Right lung (tissue), 10 donors: ENCODE data around the gene PLK3. TPM values are rescaled to one million over a fixed set of nuclear protein-coding genes. Genes with fewer than 3 reads are reported as not detected.
"Not testable (repeated sequence)": the region's sequence is repeated elsewhere in the genome, so short reads cannot be mapped to it uniquely, and the experiment has no call there.

ENCODE experiments used
- DNase-seq, 2 donors: peaks; one replicate each; pipeline ENCODE4 v3.0.0-alpha.2; 2013
- long read RNA-seq, 8 donors: transcript quantifications; one replicate each; lab custom pipeline, GENCODE V29; 2026
- polyA plus RNA-seq, 5 donors: library from polyadenylated mRNA; unstranded; fragments of 120-200 nt; gene quantifications; one replicate each; pipeline versions ENCODE4 v1.2.1 to v1.2.3, GENCODE V29; 2013; ENCODE audit warnings: inconsistent platforms in 1 of 5, low replicate concordance in 1 of 5; ENCODE audit not compliant: insufficient read length in 5 of 5, insufficient read depth in 1 of 5

PLK3 gene
- 10 to 100 TPM in 3 of 5 donors, 1 to 10 TPM in 2; 7.3 to 12.7 (median 10.8) TPM for polyA plus RNA-seq
- long read RNA-seq, donor 1: 0 reads
- long read RNA-seq, donor 2, partial matches to known transcripts: 0 of 1 reads
- long read RNA-seq, donor 2, other reads (novel, unspliced or antisense): 0 of 1 reads
- long read RNA-seq, donor 3, partial matches to known transcripts: 0 of 1 reads
- long read RNA-seq, donor 3, other reads (novel, unspliced or antisense): 0 of 1 reads
- long read RNA-seq, donor 4: 0 reads
- long read RNA-seq, donor 5: 0 reads
- long read RNA-seq, donor 6, partial matches to known transcripts: 0 of 1 reads
- long read RNA-seq, donor 6, other reads (novel, unspliced or antisense): 0 of 1 reads
- long read RNA-seq, donor 7: 0 reads
- long read RNA-seq, donor 8, partial matches to known transcripts: 0 of 1 reads
- long read RNA-seq, donor 8, other reads (novel, unspliced or antisense): 0 of 1 reads

DNA sequence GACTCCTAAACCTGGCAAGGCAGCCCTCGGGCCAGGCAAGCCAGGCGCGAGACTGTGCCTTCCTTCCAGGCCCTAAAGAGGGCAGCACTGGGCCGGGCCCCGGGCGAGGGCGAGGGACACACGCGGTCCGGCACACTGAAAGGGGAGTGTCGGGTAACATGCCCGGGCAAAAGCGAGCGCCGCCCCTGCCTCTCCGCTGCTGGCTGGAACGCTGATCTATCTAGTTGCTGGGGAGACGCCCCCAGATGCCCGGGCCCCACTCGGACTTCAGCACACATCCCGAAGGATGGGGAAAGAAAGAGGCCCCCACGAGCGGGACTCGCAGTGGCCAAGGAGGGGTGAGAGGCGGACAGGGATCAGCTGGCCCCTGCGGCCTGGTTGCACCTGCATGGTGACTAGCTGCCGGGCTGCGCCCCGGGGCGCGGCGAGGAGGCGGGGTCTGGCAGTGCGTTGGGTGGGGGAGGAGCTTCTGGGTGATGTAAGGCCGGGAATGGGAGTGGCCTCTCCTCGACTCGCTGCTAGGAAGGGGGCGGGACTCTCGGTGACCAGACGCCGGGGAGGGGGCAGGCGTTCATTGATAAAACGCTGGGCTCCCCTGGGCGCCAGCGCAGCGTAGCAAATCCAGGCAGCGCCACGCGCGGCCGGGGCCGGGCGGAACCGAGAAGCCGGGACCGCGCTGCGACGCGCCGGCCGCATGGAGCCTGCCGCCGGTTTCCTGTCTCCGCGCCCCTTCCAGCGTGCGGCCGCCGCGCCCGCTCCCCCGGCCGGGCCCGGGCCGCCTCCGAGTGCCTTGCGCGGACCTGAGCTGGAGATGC is at the start of gene PLK3:
Gene PLK3 (plus strand): TSS at position 608 of the 815 bp plus-strand sequence. CDS start 87 bp downstream, at position 695.
- peak; percentile 98 for DNase-seq

DNA sequence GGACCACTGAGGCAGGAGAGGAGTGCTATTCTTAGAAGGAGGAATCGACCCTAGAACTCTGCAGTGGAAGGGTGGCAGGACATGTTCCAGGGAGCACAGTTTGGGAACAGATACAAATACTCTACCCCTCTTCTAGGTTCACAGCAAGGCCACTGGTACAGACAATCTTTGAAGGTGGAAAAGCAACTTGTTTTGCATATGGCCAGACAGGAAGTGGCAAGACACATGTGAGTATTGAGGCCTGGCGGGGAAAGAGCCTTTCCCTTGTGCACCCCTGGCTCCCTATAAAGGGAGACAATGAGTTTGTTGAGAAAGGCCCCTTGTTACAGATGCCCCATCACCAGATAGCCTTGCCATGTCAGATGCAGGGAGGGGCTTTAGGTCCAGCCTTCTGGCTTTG is 42.8 kb upstream of the PLK3 start:
- no peak for DNase-seq

- no peak for DNase-seq
These were observed 41.1 kb upstream of the PLK3 start for GRCh38 chr1:44759077-44759476.

DNA sequence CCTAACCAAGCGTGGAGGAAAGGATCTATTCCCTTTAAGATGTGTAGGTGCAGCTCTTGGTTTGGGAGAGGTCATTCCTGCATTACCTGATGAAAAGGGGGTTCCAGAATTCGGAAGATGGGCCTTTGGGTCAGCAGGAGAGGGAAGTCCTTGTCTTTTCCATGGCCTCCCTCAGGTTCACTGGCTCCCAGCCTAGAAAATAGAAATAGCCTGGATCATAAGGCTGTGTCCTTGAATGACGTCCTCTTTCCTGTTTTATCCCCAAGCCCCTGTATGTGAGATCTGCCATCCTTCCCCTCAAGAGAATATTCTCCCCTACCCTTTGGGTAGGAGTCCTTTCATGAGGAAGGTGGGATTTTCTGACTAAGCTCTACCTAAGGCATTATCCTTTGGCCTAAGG is 39.3 kb upstream of the PLK3 start:
- no peak for DNase-seq

- not testable (repeated sequence) for DNase-seq
These were observed 33.8 kb upstream of the PLK3 start for GRCh38 chr1:44766421-44766820.

- peak; percentile 94 for DNase-seq
These were observed 24.9 kb upstream of the PLK3 start, which contains the start of gene RPS8 for GRCh38 chr1:44775078-44775929. TSS of gene RPS8 (plus strand) at chr1:44775540. CDS start at chr1:44775597, 57 bp downstream.

DNA sequence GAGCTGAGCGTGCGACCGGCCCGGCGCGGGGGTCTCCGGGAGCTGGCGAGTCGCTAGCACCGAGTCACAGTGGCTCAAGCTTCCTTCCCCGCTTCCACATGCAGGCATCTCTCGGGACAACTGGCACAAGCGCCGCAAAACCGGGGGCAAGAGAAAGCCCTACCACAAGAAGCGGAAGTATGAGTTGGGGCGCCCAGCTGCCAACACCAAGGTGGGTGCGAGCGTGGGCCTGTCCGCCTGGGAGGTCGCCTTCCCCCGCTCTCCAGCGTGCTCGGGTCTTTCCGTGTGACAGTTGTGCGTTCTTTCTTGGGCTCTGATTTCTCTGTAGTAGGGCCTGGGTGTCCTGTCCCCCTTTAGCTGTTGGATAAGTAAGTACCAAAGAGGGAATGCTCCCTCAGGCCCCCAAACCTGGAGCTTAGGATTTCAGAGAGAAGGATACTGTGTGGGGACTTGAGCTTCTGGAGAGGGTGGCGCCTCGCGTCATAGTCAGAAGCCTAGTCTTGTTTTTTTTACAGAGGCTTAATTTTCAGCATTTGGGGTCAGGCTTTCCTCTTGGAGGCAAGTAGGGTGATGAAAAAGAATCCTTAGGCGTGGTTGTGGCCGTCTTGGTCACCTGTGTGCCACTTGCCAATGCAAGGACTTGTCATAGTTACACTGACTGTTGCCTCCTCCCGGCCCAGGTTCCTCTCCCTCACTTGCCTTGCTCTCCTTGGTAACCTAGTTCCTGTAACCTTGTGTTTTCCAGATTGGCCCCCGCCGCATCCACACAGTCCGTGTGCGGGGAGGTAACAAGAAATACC is 24.0 kb upstream of the PLK3 start:
- no peak for DNase-seq

- no peak for DNase-seq
These were observed 23.5 kb upstream of the PLK3 start for GRCh38 chr1:44776730-44777068.

DNA sequence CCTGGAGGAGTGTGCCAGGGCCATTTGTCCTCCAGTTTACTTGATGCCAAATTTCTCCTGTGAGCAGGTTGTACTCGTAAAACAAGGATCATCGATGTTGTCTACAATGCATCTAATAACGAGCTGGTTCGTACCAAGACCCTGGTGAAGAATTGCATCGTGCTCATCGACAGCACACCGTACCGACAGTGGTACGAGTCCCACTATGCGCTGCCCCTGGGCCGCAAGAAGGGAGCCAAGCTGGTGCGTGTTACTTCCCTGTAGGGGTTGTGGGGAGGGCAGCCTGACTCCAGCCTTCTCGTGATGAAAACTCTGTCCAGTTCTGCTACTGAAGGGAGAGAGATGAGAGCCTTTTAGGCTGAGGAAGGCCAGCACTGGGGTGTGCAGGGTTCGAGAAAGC is 22.6 kb upstream of the PLK3 start:
- DNase-seq: no peak

DNA sequence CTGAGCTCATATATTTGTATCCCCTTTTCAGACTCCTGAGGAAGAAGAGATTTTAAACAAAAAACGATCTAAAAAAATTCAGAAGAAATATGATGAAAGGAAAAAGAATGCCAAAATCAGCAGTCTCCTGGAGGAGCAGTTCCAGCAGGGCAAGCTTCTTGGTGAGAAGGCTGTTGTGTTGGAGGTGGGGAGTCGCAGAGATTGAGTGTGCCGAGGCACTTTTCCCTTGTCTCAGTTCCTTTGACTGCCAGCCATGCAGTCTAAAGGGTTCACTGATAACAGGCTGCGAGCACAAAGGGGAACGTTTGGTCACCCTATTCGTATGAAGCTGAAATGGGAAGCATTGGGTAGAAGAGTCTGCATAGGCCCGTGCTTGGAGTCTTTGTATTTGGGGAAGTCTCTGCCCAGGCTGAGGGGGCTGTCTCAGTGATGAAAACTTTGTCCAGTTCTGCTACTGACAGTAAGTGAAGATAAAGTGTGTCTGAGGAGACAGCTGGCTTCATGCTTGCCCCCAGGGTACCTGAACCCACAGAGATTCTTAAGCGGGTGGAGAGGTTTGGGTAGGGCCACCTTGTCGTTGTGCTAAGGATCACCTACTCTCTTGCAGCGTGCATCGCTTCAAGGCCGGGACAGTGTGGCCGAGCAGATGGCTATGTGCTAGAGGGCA is 22.1 kb upstream of the PLK3 start:
- no peak for DNase-seq

GRCh38 chr1:44778705-44779576 is 21.2 kb upstream of the PLK3 start:
- DNase-seq: no peak

- no peak for DNase-seq
These were observed 19.5 kb upstream of the PLK3 start for GRCh38 chr1:44780583-44781121.

- no peak for DNase-seq
These were observed 16.5 kb upstream of the PLK3 start for GRCh38 chr1:44783697-44784093.

DNA sequence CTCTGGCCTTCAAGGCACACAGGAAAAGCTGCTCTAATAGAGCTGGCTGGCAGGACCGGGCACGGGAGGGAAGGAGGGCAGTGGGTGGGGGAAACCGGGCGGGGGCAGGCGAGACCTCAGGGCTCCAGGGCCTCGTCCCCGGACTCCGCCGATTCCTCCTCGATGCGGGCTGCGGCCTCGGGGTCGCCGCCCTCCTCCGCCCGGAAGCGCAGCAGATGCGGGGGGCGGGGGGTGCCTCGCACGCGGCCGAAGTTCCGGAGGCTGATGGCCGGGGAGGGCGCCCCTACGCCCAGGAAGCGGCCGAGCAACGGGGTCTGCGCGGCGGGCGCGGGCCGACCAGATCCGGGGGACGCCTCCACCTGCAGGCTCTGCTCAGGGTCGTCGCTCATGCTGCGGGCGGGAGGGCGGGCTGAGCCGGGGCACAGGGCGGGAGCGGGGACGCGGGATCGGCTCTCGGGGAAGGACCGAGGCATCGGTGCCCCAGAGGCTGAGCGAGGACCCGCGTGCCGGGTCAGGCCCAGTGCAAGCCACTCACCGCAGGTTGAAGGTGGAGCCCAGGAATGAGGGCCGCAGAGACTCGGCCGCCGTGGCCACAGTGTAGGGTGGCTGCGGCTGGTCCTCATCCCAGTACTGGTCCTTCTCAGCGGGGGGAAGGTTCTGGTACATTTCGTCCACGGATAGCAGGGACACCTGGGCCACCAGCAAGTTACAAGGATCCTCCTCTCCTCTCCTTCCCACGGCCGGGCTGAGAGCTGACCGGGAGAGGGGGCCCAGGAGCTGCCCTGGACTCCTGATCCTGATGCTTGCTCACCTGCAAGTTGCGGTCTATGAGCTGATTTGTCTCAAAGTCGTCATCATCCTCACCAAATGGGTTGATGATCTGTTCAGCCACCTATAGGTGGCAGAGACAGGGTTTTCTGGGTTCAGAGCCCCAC is 15.8 kb upstream of the PLK3 start:
- no peak for DNase-seq

DNA sequence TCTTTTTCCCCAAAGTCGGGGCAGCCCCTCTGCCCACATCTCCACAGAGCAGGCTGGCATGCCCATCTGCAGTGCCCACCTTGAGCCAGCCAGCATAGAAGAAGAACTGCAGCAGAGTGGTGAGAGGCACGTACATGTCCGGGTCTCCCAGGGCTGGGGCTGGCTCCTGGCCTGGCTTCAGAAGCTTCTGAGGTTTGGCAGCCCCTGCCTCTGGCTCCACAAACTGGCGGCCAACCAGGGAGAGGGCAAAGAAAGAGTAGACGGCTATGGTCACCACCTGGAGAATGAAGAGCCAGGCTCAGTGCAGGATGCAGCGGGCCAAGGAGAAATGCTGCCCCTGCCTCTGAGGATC is 15.2 kb upstream of the PLK3 start:
- no peak for DNase-seq

GRCh38 chr1:44785501-44786137 is 14.6 kb upstream of the PLK3 start:
- DNase-seq: no peak

GRCh38 chr1:44786138-44786840 is 13.9 kb upstream of the PLK3 start:
- peak; percentile 67 to 71 for DNase-seq
